OCI-LY1 (cell line): ENCODE results near the gene SLC4A11.

ENCODE experiments used
- EZH2 ChIP-seq: fragments of 200-600 bp; sonication (generic), shearing (Covaris generic); IDR thresholded peaks from 2 replicates; pipeline ENCODE4 v1.8.0; 2017; ENCODE audit warnings: borderline replicate concordance, mixed run types, mild to moderate bottlenecking, antibody characterized with exemption, low read length, moderate library complexity, mixed read lengths
- TF ChIP-seq, protein P1 (sequence below): fragments of 200-600 bp; sonication (generic), shearing (Covaris generic); IDR thresholded peaks from 2 replicates; pipeline ENCODE4 v1.5.1; 2017; ENCODE audit warnings: mild to moderate bottlenecking, antibody characterized with exemption, low read length, moderate library complexity, mixed read lengths

DNA sequence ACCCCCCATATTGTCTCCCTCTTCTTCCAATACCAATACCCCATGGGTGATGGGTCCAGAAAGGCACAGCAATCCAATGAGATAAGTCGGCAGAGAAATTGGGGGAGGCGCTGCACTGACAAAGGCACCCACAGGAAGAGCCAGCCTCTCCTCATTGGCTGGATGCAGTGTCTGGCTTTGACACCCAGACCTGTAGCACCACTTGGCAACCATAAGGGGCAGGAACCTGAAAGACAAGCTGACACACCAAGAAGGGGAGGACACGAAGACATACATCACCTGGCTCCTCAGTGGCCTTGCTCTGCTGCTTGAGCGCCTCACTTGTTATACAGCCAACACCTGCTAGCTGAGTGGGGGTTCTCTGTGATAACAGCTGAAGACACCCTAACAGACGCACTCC lies 19.4 kb upstream of the SLC4A11 start:
- TF ChIP-seq, protein P1, sequence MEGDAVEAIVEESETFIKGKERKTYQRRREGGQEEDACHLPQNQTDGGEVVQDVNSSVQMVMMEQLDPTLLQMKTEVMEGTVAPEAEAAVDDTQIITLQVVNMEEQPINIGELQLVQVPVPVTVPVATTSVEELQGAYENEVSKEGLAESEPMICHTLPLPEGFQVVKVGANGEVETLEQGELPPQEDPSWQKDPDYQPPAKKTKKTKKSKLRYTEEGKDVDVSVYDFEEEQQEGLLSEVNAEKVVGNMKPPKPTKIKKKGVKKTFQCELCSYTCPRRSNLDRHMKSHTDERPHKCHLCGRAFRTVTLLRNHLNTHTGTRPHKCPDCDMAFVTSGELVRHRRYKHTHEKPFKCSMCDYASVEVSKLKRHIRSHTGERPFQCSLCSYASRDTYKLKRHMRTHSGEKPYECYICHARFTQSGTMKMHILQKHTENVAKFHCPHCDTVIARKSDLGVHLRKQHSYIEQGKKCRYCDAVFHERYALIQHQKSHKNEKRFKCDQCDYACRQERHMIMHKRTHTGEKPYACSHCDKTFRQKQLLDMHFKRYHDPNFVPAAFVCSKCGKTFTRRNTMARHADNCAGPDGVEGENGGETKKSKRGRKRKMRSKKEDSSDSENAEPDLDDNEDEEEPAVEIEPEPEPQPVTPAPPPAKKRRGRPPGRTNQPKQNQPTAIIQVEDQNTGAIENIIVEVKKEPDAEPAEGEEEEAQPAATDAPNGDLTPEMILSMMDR: no peak
- TF ChIP-seq EZH2: no peak
